Astrocyte (in vitro differentiated cells and primary cell): ENCODE results near the gene GPLD1. TPM values are rescaled to one million over a fixed set of nuclear protein-coding genes. Genes with fewer than 3 reads are reported as not detected.
A peak's percentile ranks its signal among the peaks of the same experiment; 100 is the strongest.

Experiments used
- DNase-seq: peaks from one replicate; pipeline ENCODE4 v3.0.0-alpha.2; 2010; ENCODE audit warnings: low read depth
- FAIRE-seq: peaks from 2 replicates; lab custom pipeline; 2011; peaks lifted over from hg19 to GRCh38; lab: Jason Lieb, UNC
- H2AFZ ChIP-seq: 2 replicates; pipeline ENCODE4 v1.6.0; 2012; ENCODE audit warnings: low read depth, low read length, inconsistent platforms
- H3K27ac ChIP-seq: 2 replicates; pipeline ENCODE4 v1.5.1; 2011; ENCODE audit warnings: low read depth, low read length, inconsistent platforms
- H3K27me3 ChIP-seq: 2 replicates; pipeline ENCODE4 v1.6.0; 2011; ENCODE audit warnings: low read length, inconsistent platforms; ENCODE audit not compliant: insufficient read depth
- H3K36me3 ChIP-seq: 2 replicates; pipeline ENCODE4 v1.5.1; 2011; ENCODE audit warnings: low read length, inconsistent platforms; ENCODE audit not compliant: insufficient read depth
- H3K4me1 ChIP-seq: 2 replicates; pipeline ENCODE4 v1.5.1; 2011; ENCODE audit warnings: low read length, inconsistent platforms; ENCODE audit not compliant: insufficient read depth
- H3K4me2 ChIP-seq: 2 replicates; pipeline ENCODE4 v1.6.0; 2012; ENCODE audit warnings: low read length, inconsistent platforms
- H3K4me3 ChIP-seq: 2 replicates; pipeline ENCODE4 v1.5.1; 2011; ENCODE audit warnings: low read depth, mild to moderate bottlenecking, low read length, inconsistent platforms; ENCODE audit not compliant: insufficient read depth
- H3K79me2 ChIP-seq: 2 replicates; pipeline ENCODE4 v1.6.0; 2012; ENCODE audit warnings: mild to moderate bottlenecking, low read length, inconsistent platforms; ENCODE audit not compliant: insufficient read depth
- H3K9ac ChIP-seq: 2 replicates; pipeline ENCODE4 v1.6.0; 2012; ENCODE audit warnings: mild to moderate bottlenecking, low read length, inconsistent platforms
- H3K9me3 ChIP-seq: 2 replicates; pipeline ENCODE4 v1.5.1; 2012; ENCODE audit warnings: low read depth, mild to moderate bottlenecking, low read length, inconsistent platforms; ENCODE audit not compliant: insufficient read depth
- H4K20me1 ChIP-seq: 2 replicates; pipeline ENCODE4 v1.6.0; 2012; ENCODE audit warnings: low read length, inconsistent platforms; ENCODE audit not compliant: insufficient read depth
- H3K27ac Mint-ChIP-seq: one replicate; pipeline ENCODE4 v1.8.0; 2021; ENCODE audit warnings: mild to moderate bottlenecking, mixed read lengths; ENCODE audit not compliant: unreplicated experiment
- H3K27me3 Mint-ChIP-seq: one replicate; pipeline ENCODE4 v1.8.0; 2021; ENCODE audit warnings: low read depth, mixed read lengths; ENCODE audit not compliant: unreplicated experiment
- H3K36me3 Mint-ChIP-seq: one replicate; pipeline ENCODE4 v1.8.0; 2021; ENCODE audit warnings: low read depth, mixed read lengths; ENCODE audit not compliant: unreplicated experiment
- H3K4me1 Mint-ChIP-seq: one replicate; pipeline ENCODE4 v1.8.0; 2021; ENCODE audit warnings: low read depth, mixed read lengths; ENCODE audit not compliant: unreplicated experiment
- H3K4me3 Mint-ChIP-seq: one replicate; pipeline ENCODE4 v1.8.0; 2021; ENCODE audit warnings: mild to moderate bottlenecking, moderate library complexity, mixed read lengths; ENCODE audit not compliant: unreplicated experiment
- H3K9me3 Mint-ChIP-seq: one replicate; pipeline ENCODE4 v1.8.0; 2021; ENCODE audit warnings: mild to moderate bottlenecking, mixed read lengths; ENCODE audit not compliant: unreplicated experiment
- EZH2 ChIP-seq: IDR thresholded peaks from 2 replicates; pipeline ENCODE4 v1.6.1; 2012; ENCODE audit warnings: mild to moderate bottlenecking, low read length, inconsistent platforms; ENCODE audit not compliant: insufficient read depth
- total RNA-seq: library from RNA; stranded (reverse); gene quantifications from 2 replicates; pipeline ENCODE4 v1.2.1, GENCODE V29; 2021
- TF ChIP-seq, protein P1 (sequence below): IDR thresholded peaks from 2 replicates; pipeline ENCODE4 v1.5.1; 2011; ENCODE audit warnings: low read depth, mild to moderate bottlenecking, inconsistent platforms, low read length, moderate library complexity; ENCODE audit not compliant: insufficient read depth

The GPLD1 gene
- total RNA-seq, 1 donor from 2014 or later = 0.75 TPM

DNA sequence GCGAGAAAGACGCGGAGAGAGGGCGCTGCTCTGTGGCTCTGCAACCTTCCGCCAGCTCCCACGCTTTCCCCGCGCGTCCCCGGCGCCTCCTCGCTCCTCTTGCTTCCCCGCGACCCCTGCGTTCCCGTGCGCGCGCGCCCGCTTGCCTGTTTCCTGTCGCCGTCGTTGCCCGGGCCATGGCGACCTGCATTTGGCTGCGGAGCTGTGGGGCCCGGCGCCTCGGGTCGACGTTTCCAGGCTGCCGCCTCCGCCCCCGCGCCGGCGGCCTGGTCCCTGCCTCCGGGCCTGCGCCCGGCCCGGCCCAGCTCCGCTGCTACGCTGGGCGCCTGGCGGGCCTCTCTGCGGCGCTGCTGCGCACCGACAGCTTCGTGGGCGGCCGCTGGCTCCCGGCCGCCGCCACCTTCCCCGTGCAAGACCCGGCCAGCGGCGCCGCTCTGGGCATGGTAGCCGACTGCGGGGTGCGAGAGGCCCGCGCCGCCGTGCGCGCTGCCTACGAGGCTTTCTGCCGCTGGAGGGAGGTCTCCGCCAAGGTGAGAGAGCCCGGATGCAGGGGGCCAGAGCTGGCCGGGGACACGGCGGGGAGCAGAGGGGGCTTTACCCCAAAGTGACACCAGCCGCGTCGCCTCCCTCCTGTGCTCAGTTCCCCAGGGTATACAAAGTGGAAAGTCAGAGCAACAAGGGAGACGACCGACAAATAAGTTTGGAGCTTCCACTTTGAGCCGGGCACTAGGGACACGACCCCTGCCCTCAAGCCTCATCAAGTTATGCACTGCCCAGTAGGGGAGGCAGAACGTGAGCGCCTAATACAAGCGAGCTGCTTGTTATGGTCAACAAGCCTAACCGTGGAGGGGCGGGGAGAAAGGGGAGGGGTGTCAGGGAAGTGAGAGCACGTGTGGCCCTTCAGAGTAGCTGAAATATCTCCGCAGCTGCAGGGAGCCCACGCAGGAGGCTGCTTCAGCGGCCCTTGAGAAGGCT, 5.7 kb upstream of the GPLD1 start, which contains the start of gene ALDH5A1:
Gene ALDH5A1, plus strand, starts transcription at position 149 of the 975 bp plus-strand sequence. Its CDS starts 28 bp downstream, at position 177.
- H3K27me3 Mint-ChIP-seq = peaks cover 2% of the 10 kb centered on the region
- H3K79me2 ChIP-seq = no peaks in the 10 kb centered on the region
- H3K27ac ChIP-seq = no peak within 1 kb of the TSS
- H3K27me3 ChIP-seq = no peaks in the 10 kb centered on the region
- peak; percentile 54 for DNase-seq
- H3K27ac Mint-ChIP-seq = no peak within 1 kb of the TSS
- TF ChIP-seq EZH2 = no peak
- TF ChIP-seq, protein P1, sequence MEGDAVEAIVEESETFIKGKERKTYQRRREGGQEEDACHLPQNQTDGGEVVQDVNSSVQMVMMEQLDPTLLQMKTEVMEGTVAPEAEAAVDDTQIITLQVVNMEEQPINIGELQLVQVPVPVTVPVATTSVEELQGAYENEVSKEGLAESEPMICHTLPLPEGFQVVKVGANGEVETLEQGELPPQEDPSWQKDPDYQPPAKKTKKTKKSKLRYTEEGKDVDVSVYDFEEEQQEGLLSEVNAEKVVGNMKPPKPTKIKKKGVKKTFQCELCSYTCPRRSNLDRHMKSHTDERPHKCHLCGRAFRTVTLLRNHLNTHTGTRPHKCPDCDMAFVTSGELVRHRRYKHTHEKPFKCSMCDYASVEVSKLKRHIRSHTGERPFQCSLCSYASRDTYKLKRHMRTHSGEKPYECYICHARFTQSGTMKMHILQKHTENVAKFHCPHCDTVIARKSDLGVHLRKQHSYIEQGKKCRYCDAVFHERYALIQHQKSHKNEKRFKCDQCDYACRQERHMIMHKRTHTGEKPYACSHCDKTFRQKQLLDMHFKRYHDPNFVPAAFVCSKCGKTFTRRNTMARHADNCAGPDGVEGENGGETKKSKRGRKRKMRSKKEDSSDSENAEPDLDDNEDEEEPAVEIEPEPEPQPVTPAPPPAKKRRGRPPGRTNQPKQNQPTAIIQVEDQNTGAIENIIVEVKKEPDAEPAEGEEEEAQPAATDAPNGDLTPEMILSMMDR = no peak
- peak within 1 kb of the TSS; percentile 90 for H2AFZ ChIP-seq
- H3K4me1 Mint-ChIP-seq = no peaks in the 10 kb centered on the region
- H3K4me3 Mint-ChIP-seq = peak within 1 kb of the TSS; percentile 81
- no peak for FAIRE-seq
- H4K20me1 ChIP-seq = no peaks in the 10 kb centered on the region
- peaks cover 4% of the 10 kb centered on the region for H3K9me3 Mint-ChIP-seq
- H3K9me3 ChIP-seq = no peaks in the 10 kb centered on the region
- H3K36me3 ChIP-seq = no peaks in the 10 kb centered on the region
- peak within 1 kb of the TSS; percentile 68 for H3K4me3 ChIP-seq
- H3K9ac ChIP-seq = peak within 1 kb of the TSS; percentile 72
- H3K4me2 ChIP-seq = peak within 1 kb of the TSS; percentile 94
- peaks cover 2% of the 10 kb centered on the region for H3K36me3 Mint-ChIP-seq
- peaks cover 9% of the 10 kb centered on the region for H3K4me1 ChIP-seq

DNA sequence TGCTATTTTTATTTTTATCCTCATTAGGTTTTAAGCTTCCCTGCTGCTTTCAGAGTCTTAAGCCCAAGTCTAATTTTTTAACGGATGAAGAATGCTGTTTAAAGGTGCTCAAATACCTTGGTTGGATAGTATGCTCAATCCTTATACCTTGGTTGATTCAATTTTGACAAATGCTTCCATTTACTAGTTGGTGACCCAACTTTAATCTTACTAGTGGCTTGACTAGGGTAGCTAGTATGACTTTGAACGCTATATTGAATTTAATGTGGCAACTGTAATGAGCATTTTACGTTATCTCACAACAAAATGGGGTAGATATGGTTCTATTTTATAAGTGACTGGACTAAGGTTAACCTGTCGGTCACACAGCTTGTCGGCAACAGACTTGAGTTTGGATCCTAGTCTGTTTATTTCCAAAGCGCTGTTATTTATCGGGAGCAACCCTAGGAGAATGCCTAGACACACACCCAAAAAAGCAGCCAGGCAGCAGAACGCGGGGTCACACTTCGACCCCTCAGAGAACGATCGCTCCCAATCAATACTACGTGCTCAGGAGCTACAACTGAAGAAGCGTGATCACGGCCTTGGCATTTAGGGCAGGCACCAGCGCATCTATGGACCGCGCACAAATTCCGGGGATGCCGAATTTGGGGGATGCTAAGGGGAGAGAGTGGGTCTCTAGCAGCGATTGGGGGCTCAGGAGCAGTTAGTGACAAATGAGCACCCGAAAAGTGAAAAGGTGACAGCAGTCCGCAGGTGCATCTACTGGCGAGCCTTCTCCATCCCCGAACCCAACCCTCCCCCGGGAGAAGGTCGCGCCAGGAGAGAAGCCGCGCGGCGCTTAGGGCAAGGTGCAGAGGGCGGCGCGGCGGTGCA, 4.8 kb upstream of the GPLD1 start:
- Histone ChIP-seq H3K4me1 (peaks cover 9% of the 10 kb centered on the region), H3K27me3 (no peaks in the 10 kb centered on the region), H3K4me3 (peak overlapping the region; percentile 68), H3K27ac (no peak overlapping the region), H3K36me3 (no peaks in the 10 kb centered on the region), H4K20me1 (no peaks in the 10 kb centered on the region), H2AFZ (peak overlapping the region; percentile 90), H3K9me3 (no peaks in the 10 kb centered on the region), H3K4me2 (peak overlapping the region; percentile 94), H3K79me2 (no peaks in the 10 kb centered on the region), H3K9ac (peak overlapping the region; percentile 72)
- H3K27me3 Mint-ChIP-seq = peaks cover 2% of the 10 kb centered on the region
- no peak for DNase-seq
- TF ChIP-seq, protein P1 = no peak
- TF ChIP-seq EZH2 = no peak
- H3K4me3 Mint-ChIP-seq = peak overlapping the region; percentile 81
- FAIRE-seq = no peak
- no peak overlapping the region for H3K27ac Mint-ChIP-seq
- H3K36me3 Mint-ChIP-seq = peaks cover 2% of the 10 kb centered on the region
- H3K4me1 Mint-ChIP-seq = no peaks in the 10 kb centered on the region
- H3K9me3 Mint-ChIP-seq = peaks cover 4% of the 10 kb centered on the region
